Epidermal melanocyte (primary cell): Measurements from ENCODE around the gene MRPL19.

ENCODE experiments used
- DNase-seq: peaks from one replicate; pipeline ENCODE4 v3.0.0; 2011; ENCODE audit warnings: low spot score; ENCODE audit not compliant: insufficient read length

MRPL19 gene

DNA sequence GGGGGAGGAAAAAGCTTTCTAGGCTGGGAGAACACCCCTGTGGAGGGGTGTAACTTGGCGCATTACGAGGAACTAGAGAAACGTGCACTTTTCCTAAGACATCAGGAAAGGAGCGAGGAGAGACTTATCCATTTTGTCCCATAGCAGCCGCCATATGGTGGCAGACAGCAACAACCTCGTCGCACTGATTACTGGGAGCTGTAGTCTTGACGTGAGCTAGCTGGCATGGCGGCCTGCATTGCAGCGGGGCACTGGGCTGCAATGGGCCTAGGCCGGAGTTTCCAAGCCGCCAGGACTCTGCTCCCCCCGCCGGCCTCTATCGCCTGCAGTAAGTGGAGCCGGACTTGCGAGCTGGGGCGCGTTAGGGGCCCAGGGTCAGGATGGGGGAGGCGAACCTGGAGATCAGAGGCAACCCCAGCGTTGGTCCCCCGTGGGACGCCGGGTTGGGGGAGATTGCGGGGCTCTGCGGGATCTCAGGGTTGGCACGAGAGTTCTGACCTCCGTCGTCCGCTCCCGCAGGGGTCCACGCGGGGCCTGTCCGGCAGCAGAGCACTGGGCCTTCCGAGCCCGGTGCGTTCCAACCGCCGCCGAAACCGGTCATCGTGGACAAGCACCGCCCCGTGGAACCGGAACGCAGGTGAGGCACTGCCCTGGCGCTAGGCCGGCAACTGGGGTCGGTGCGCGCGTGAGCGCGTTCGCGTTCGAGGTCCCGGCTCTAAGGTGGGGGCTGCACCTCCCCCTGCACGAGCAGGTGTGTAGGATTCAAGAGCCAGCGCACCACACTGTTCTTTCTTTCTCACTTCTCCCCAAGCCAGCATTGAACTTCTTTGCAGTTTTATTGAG is at the start of gene MRPL19:
Gene MRPL19, plus strand, starts transcription at position 201 of the 843 bp plus-strand sequence. Its CDS starts 25 bp downstream, at position 226.
- DNase-seq, result peak; percentile 87

DNA sequence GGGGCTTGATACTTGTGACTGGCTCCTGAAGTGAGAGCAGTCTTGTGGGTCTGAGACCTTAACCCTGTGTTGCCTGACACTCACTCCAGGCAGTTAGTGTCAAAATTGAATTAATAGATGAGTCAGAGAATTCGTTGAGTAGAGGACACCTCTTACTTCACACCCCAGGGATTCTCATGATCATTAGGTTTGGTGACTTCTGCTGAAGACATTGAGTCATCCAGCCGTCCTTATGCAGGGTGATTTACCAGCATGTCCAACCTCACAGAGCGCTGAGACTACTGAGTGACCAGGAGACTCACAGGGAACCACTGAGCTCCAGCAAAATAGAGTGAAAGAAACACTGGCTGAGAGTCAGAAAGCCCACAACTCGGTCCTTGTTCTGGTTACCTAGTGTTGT is 49.8 kb upstream of the MRPL19 start:
- DNase-seq, result no peak

DNA sequence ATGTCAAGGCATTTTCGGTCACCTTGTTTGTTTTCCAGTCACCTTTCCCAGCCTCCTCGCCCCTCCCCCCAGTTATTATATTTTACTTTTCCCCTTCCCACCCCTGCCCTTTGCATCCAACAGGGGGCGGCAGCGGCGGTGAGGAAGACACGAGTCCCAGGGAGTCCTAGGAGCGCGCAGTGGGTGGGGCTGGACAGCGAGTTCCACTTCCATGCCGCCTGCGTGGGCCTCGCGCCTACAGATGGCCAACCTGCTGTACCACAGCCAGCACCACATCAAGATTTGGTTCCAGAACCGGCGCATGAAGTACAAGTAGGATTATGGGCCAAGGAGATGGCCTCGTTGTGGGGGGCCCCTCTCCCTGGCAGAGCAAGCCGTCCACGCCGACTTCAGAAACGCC is 48.6 kb upstream of the MRPL19 start:
- no peak for DNase-seq

DNA sequence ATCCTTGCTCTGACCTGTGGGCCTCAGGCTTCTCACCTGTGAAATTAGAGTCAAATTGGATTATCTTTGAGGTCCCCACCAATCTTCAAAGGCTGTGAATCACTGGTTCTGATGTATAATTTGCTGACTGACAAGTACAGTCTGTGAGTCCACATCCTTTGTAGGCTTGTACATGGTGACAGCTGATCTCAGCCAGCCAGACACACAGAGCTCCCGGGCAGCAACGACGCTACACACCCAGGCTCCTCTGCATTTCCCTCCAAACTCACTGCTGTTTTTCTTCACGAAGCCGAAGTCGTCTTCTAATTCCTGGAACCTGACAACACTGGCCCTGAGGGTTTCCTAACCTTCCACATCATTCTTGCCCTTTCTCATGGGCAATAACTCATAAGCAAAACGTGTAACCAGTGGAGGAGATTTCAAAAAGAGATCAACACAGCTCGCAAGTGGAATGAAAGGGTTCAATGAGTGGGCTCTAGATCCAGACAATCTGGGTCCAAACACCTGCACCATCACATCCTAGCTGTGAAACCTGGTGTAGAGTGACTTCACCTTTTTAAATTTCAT is 47.9 kb upstream of the MRPL19 start:
- DNase-seq, result no peak

DNA sequence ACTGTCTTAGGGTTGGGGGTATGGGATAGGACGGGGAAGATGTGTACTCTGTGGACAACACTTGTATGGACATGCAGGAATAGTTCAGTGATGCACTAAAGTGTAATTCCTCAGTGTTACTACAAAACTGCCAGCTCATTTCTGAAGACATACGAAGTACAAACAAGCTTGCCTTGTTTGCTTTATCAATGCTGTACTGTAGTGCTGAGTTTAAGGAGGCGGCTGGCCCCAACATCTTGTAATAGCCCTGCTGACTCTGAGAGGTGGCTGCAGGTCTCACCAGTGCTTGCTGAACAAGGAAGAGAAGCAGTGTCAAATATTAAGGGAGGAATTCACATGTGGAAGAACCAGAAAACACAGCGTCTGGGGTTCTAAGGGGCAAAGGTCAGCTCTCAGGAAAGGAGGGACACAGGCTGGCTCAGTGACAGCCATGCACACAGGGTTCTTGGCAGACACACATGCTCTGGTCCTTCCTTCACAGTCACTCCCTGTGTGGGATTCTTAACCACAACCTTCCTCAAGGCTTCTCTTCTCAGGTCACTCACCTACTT is 46.0 kb upstream of the MRPL19 start:
- DNase-seq, result peak; percentile 66

DNA sequence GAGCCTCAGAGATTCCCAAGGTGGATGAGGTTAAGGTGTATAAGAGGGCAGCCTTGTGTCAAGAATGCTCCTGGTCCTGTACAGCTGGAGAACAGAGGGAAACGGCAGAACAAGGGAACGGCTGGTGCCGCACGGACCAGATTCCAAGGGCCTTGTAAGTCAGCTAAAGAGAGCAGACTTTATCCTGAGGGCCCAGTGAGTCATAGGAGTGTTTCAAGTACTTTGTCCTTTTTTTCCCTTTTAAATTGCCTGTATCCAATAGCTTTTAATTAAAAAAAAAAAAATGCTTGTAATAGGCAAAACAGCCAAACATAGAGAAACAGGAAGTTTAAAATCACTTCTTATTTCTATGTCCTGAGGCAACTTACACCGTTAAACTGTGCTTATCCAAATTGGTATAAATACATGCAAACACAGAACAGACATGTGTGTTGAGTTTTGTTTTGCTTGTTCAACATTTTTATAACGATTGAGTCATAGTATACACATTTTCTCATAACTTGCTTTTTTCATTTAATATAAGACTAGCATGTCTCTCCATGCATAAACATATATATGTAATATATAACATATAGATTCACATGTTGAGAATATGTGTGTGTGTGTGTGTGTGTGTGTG is 43.8 kb upstream of the MRPL19 start:
- peak; percentile 68 for DNase-seq

DNA sequence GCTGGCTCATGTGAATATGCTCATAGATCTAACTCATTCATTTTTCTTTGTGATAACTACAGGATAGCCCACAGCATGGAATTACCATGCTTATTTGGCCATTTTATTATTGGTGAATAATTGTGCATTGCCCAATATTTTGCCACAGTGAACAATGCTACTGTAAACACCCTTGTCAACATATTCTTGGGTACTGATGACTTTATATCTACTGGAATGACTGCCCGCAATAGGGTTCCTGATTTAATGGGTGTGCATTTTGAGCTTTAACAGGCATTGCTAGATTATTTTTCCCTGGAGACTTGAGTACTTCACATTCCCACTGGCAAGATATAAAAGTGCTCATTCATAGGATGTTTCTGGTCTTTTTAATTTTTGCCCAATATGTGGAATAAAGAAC is 43.1 kb upstream of the MRPL19 start:
- DNase-seq, result peak; percentile 23

DNA sequence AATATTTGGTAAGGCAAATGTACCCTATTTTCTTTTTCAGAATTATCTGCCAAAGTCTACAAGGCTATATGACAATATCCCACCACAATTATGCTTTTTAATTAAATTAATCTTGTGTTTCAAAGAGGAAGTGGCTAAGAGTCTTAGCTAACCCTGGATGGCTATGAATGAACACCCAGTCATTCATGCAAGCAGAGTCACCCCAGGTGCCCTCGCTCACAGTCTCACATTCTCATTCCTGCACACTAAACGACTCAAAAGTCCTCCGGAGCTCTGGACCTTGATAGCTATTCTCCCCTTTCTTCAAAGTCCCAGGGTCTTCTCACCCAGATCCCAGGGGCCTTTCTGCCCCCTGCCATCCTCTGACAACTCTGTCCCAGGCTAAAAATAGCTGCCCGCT is 42.1 kb upstream of the MRPL19 start:
- DNase-seq, result no peak

DNA sequence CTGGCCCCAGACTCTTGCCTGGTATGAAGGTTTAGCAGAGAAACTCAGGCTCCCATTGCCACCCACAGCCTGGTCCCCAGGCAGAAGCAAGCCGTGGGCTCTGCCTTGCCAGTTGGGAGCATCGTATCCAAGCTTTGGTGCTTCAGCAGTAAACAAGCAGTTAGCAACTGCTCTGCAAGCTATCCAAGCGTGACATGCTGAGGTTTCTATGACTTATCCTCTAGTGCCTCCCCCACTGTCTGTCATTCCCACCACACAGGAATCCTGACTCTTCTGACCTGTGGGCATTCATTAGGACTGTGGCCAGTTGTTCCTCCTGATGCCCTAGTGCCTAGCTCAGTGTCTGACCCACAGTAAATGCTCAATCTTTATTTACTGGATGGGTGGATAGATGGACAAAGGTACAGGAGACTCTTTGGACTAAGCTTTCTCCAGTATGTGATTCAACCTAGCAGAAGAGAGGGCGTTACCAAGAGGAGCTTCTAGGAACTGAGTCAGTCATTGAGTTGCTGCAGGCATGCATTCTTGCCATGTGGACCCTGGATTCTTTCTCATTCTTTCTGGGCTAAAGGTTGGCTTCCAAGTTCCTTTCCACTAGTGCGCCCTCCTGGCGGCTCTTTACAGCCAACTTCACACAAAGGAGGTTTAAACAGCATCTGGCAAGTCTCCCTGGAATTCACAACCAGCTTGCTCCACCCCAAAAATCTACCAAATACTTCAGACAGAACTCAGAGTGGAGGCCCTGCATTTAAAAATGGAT is 40.6 kb upstream of the MRPL19 start:
- DNase-seq, result peak; percentile 41

DNA sequence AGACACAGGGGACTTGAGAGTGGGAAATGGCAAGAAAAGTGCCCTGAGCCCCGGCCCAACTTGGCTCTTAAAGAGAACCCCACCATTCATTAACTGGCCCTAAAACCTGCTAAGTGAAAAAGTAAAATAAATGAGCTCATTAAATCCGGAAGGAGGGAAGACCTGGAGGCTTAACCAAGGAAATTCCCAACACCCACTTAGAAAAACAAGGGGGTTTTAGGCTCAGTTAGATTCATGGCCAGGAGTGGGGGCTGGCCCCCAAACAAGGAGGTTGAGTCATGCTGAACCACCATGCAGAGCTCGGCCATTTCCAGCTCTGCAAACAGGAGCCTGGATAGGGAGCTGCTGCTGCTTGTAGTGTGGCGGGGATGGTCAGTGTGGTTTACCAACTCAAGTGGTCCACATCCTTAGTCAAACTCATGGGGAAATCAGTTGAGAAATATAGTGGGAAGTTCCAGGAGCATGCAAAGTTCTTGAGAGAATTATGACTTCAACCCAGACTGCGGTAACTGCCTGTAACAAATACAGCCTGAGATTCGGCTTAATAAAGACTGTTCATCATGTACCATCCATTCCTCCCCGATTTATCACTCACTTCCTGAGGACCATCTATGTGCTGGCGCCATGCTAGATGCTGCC is 39.7 kb upstream of the MRPL19 start:
- DNase-seq, result no peak

DNA sequence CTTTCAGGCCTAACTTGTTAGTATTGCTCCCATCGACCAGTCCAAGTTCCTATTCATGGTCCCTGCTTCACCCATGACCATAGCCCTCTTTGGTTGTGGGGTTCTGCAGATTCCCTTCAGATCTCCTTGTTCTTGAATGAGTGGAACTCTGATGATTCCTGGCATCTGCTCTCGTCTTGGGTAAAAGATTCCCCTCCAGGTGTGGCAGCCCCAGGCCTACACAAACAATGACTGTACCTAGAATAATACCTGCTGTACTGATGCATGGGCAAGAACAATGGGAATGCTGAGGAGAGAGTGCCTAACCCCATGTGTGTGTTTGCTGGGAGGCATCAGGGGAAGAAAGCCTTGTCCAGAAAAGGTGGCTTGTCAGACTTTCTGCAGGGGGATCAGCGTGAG is 39.2 kb upstream of the MRPL19 start:
- DNase-seq, result no peak

DNA sequence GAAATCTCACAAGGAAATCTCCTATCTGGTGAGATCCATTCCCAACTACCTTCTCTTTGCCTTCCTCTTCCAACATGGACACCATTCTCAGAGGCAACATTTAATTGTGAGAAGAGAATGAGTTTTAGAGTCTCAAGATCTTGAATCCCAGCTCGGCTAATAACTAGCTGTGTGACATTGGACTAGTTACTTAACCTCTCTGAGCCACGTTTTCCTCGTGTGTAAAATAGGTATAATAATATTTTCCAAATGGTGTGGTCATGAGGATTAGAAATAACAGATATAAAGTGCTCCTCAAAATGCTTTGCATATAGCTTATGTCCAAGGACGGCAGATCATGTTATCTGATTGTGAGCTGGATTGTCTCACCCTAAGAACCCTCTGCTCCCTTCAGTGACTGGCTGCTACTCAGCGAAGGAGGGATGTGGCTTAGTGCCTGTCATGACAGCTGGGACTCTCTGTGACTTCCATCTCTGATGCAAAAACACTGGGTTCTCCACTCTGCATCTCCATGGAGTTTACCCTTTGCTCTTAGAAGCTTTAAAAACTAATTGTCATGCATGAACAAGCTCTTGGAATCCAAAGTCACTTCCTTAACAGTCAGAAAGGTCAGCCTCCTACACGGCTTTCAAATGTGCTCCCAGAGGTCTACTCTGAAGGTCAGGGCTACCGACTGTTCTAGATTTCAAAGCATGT is 38.4 kb upstream of the MRPL19 start:
- DNase-seq, result no peak

DNA sequence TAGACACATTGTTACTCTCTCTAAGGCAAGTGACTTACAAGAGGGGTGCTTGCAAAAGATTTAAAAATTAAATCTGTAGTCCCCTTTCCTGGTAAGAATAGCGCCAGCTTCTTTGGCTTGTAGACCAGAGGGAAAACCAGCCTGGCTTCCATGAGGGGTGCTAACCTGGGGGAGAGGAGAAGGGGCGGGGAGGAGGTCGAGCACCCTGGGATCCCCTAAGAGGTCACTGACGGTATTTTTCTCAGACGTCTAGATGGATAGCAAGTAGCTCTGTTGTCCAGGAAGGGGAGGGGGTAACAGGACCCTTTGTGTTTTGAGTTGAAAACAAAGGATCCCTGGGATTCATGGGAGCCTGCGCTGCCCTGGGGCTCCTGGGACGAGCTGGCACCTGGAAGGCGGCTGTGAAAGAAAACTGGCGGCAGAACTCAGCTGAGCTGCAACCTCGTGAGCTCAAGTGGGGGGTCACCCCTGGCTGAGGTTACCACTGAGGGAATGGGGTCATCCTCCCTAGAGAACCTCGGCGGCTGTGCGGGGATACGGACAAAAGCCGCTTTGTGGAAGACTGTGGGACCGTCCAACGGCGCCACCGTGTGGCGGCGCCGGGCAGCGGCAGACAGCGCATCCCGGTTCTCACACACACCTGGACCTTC is 37.8 kb upstream of the MRPL19 start:
- DNase-seq, result peak; percentile 64

DNA sequence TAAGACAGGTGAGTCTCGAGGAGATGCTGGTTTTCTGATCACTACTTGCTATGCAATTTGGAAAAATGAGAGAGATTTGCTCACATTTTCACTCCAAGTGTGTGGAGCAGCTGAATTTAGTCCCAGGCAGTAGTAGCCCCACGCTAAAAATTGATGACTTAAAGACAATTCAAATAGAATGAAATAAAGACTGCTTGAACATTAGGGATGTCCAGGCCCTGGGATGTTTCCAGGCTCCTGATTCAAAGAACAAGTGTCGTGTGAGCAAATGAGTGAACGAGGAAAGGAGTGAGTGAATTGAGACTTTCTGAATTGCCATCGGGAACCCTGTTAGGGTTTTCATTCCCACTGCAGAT is 37.3 kb upstream of the MRPL19 start:
- no peak for DNase-seq

DNA sequence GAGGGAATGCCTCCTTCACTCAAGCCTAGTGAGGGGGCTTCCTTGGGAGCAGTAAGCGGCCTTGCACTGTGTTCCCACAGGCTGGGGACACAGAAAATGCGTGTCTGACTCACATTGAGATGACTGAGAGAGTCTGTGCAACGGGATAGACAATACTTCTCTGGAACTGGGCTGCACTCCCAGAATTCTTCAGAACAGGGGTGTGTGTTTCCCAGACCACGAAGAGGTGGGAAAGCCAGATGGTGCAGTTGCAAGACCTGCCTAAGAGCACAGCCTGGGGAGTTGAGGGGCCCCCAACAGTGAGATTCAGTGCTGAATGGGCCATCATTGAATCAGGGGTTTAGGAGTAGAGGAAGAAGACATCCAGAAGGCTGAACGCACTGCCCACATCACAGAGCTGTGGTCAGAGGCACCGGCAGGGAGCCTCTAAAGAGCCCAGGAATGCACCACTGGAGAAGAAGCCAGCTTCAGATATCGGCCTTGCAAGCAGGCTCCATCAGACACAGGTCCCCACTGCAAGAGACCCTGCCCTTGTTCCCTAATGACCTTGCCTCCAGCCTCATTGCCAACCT is 36.6 kb upstream of the MRPL19 start:
- no peak for DNase-seq

DNA sequence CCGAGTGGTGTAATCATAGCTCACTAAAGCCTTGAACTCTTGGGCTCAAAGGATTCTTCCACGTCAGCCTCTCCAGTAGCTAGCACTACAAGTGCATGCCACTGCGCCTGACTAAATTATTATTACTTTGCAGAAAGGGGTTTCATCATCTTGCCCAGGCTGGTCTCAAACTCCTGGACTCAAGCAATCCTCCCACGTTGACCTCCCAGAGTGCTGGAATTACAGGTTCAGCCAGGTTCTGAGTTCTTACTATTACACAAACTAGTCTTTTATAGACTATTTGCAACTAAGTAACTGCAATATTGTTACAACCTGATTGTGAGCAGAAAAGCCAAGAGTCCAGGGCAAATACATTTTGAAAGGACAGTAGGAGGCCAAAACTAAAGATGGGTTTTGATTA is 35.9 kb upstream of the MRPL19 start:
- DNase-seq, result no peak

DNA sequence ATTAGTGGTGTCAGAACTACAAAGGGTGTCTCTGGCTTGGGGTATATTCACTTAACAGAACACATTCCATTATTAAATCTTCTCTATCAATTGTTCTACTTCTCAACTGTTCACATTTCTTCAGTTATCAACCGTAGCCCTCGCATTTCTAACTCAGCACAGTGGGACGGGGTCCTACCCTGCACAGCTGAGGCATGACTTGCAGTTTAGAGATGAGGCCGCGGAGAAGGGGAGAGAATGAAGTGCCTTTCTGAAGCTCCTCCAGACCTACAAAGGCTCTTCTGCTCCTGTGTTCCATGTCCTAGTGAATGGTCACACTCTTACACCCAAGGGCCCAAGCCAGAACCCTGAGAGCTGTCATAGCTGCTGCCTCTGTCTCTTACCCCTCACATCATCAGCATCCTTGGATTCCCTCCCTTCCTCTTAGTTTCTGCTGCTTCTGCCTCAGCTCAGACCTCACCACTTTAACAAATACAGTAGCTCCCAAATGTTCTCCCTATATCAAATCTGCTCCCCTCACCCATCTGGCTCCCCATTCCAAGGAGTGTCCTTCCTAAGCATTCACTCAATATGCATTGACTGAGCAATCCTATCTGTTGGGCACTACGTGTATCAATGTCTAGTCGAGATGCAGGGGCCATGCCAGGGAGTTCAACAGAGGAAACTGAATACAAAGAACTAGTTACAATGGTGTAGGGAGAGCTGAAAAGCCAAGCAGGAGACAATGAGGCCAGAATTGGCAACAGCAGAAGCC is 34.3 kb upstream of the MRPL19 start:
- no peak for DNase-seq

DNA sequence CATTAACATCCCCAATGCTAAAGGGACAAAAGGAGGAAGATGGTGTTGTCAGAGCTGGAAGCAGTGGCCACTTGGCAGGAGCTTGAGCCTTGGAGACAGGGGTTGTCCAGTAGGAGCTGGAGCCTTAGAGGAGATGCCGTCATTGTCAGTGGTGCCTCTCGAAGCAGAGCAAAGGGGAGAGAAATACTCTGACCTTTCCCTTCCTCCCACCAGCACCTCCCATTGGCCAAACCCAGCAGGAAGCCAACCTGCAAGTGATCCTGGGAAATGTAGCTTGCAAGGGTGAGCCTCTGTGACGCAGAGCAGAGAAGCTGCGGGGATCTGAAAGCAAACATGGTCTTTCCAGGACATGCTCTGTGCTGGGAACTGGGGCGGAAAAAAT is 33.7 kb upstream of the MRPL19 start:
- no peak for DNase-seq

DNA sequence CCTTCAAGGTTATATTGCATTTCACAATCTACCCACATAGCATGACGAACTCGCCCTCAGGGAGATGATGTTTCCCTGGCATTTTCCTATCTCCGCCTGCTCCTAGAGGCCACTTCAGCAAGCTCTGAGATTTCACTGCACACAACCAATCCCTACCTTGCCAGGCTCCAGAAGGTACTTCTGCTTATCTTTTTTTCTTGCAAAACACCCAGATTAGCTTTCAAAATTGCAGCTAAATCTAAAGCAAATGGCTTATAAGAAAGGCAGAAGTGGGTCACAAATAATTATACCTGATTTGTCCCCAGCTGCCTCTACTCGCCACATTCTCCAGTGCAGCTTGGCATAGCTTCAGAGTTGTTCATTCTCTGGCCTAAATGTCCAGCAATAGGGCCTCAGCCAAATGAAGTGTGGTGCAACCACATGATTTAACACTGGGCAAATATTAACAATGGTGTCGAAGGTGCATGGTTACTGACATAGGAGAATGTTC is 32.4 kb upstream of the MRPL19 start:
- no peak for DNase-seq
